ENCODE data around the gene NOVA1. TPM values are rescaled to one million over a fixed set of nuclear protein-coding genes. Genes with fewer than 3 reads are reported as not detected.

Gene NOVA1
- total and polyA plus RNA-seq, 4 donors = 0.24 to 0.79 (median 0.58) TPM

DNA sequence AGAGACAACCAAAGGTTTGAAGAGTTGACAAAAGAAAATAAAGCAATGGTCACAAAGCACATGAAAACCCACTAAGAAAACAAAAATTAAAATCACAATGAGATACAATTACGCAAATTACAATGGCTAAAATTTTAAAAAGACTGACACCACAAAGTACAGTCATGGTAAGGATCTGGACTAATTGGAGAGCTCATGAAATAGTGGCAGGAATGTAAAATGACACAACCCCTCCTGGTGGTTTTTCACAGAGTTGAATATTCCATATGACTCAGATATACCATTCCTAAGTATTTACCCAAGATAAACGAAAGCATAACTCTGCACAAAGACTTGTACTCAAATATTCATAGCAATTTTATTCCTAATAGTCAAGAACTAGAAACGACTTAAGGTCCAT lies 65.9 kb downstream of the NOVA1 start:
- Histone ChIP-seq H3K4me1 (ENCODE audit: control insufficient read depth in 4 of 4, insufficient read depth in 4 of 4, low read length in 3 of 4) (no peaks in the 10 kb centered on the region), H3K27ac (ENCODE audit: low read depth in 1 of 2, low read length in 2 of 2) (no peak overlapping the region), H3K4me3 (ENCODE audit: low read depth in 1 of 3, low read length in 3 of 3) (no peak overlapping the region), H3K36me3 (ENCODE audit: control insufficient read depth in 4 of 4, insufficient read depth in 3 of 4, low read depth in 1 of 4, low read length in 3 of 4) (no peaks in the 10 kb centered on the region), H3K9me3 (ENCODE audit: control insufficient read depth in 4 of 4, low read length in 3 of 4) (no peaks in the 10 kb centered on the region), H3K27me3 (ENCODE audit: control insufficient read depth in 4 of 4, insufficient read depth in 4 of 4, low read length in 3 of 4) (no peaks in the 10 kb centered on the region), H3K9ac (ENCODE audit: low read depth in 1 of 2, low read length in 2 of 2) (no peak overlapping the region)
- 75% methylated on average over 3 of the region's 3 CpGs for WGBS
- no peak for TF ChIP-seq NR2F2 (IDR thresholded peaks at IDR 0.05)
- no peak for TF ChIP-seq RAD21 (IDR thresholded peaks at IDR 0.05)
- TF ChIP-seq SP1 (IDR thresholded peaks at IDR 0.05) = no peak
- no peak for TF ChIP-seq GABPA (IDR thresholded peaks at IDR 0.05 in 1 of 2, conservative IDR thresholded peaks at IDR 0.05 in 1 of 2)
- no peak for TF ChIP-seq YY1 (IDR thresholded peaks at IDR 0.05)
- TF ChIP-seq, protein P1, sequence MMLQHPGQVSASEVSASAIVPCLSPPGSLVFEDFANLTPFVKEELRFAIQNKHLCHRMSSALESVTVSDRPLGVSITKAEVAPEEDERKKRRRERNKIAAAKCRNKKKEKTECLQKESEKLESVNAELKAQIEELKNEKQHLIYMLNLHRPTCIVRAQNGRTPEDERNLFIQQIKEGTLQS (IDR thresholded peaks at IDR 0.05) = no peak
- TF ChIP-seq RXRA (IDR thresholded peaks at IDR 0.05) = no peak
- no peak for TF ChIP-seq HNF4G (IDR thresholded peaks at IDR 0.05)
- TF ChIP-seq, protein P2, sequence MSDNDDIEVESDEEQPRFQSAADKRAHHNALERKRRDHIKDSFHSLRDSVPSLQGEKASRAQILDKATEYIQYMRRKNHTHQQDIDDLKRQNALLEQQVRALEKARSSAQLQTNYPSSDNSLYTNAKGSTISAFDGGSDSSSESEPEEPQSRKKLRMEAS (IDR thresholded peaks at IDR 0.05) = no peak
- no peak for TF ChIP-seq JUND (IDR thresholded peaks at IDR 0.05)
- TF ChIP-seq FOXA1 (IDR thresholded peaks at IDR 0.05) = no peak
- no peak for TF ChIP-seq TAF1 (conservative IDR thresholded peaks at IDR 0.05)
- TF ChIP-seq, protein P3, sequence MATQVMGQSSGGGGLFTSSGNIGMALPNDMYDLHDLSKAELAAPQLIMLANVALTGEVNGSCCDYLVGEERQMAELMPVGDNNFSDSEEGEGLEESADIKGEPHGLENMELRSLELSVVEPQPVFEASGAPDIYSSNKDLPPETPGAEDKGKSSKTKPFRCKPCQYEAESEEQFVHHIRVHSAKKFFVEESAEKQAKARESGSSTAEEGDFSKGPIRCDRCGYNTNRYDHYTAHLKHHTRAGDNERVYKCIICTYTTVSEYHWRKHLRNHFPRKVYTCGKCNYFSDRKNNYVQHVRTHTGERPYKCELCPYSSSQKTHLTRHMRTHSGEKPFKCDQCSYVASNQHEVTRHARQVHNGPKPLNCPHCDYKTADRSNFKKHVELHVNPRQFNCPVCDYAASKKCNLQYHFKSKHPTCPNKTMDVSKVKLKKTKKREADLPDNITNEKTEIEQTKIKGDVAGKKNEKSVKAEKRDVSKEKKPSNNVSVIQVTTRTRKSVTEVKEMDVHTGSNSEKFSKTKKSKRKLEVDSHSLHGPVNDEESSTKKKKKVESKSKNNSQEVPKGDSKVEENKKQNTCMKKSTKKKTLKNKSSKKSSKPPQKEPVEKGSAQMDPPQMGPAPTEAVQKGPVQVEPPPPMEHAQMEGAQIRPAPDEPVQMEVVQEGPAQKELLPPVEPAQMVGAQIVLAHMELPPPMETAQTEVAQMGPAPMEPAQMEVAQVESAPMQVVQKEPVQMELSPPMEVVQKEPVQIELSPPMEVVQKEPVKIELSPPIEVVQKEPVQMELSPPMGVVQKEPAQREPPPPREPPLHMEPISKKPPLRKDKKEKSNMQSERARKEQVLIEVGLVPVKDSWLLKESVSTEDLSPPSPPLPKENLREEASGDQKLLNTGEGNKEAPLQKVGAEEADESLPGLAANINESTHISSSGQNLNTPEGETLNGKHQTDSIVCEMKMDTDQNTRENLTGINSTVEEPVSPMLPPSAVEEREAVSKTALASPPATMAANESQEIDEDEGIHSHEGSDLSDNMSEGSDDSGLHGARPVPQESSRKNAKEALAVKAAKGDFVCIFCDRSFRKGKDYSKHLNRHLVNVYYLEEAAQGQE (IDR thresholded peaks at IDR 0.05) = no peak
- TF ChIP-seq HNF4A (conservative IDR thresholded peaks at IDR 0.05) = no peak
- TF ChIP-seq, protein P4, sequence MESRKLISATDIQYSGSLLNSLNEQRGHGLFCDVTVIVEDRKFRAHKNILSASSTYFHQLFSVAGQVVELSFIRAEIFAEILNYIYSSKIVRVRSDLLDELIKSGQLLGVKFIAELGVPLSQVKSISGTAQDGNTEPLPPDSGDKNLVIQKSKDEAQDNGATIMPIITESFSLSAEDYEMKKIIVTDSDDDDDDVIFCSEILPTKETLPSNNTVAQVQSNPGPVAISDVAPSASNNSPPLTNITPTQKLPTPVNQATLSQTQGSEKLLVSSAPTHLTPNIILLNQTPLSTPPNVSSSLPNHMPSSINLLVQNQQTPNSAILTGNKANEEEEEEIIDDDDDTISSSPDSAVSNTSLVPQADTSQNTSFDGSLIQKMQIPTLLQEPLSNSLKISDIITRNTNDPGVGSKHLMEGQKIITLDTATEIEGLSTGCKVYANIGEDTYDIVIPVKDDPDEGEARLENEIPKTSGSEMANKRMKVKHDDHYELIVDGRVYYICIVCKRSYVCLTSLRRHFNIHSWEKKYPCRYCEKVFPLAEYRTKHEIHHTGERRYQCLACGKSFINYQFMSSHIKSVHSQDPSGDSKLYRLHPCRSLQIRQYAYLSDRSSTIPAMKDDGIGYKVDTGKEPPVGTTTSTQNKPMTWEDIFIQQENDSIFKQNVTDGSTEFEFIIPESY (IDR thresholded peaks at IDR 0.05) = no peak
- no peak for TF ChIP-seq EGR1 (IDR thresholded peaks at IDR 0.05; ENCODE audit: low read depth in 2 of 2)
- no peak for TF ChIP-seq FOXA2 (IDR thresholded peaks at IDR 0.05)
- TF ChIP-seq CTCF (IDR thresholded peaks at IDR 0.05; ENCODE audit: low read depth, low read length, missing input control) = no peak
- no peak for DNase-seq (ENCODE audit: low spot score)

Measured in liver (tissue), 9 donors.